GM06990 (cell line): ENCODE data around the gene HINFP.

ENCODE experiments used
- DNase-seq: peaks from one replicate; pipeline ENCODE4 v3.0.0-alpha.2; 2011; ENCODE audit not compliant: insufficient read length; ENCODE audit errors: extremely low read depth
- H3K27me3 ChIP-seq: replicated peaks from 2 replicates; pipeline ENCODE4 v1.6.0; 2011; ENCODE audit warnings: low read length; ENCODE audit not compliant: control insufficient read depth, insufficient read depth
- H3K36me3 ChIP-seq: 2 replicates; pipeline ENCODE4 v1.5.1; 2011; ENCODE audit warnings: low read length; ENCODE audit not compliant: control insufficient read depth, insufficient read depth
- H3K4me3 ChIP-seq: replicated peaks from 2 replicates; pipeline ENCODE4 v1.5.1; 2011; ENCODE audit warnings: low read depth, mild to moderate bottlenecking, control low read depth, low read length
- CTCF ChIP-seq: IDR thresholded peaks from 2 replicates; pipeline ENCODE4 v1.5.1; 2011; ENCODE audit warnings: low read length, control low read depth, mild to moderate bottlenecking, inconsistent platforms; ENCODE audit not compliant: insufficient read depth, poor library complexity, severe bottlenecking

The HINFP gene

DNA sequence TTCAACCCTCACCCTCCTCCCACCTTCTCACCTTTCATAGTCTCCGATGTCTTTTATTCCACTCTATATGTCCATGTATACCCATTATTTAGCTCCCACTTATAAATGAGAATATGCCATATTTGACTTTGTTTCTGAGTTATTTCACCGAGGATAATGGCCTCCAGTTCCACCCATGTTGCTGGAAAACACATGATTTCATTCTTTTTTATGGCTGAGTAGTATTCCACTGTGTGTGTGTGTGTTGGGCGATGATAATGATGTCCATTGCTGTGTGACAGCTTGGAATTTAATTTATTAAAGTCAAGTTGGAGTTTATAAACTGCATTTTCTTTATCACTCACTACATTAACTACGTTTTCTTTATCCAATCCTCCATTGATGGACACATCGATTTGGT is 3.2 kb upstream of the HINFP start:
- H3K4me3 ChIP-seq = no peak overlapping the region
- H3K27me3 ChIP-seq = no peaks in the 10 kb centered on the region
- no peak for TF ChIP-seq CTCF
- DNase-seq = no peak
- peaks cover 16% of the 10 kb centered on the region for H3K36me3 ChIP-seq

DNA sequence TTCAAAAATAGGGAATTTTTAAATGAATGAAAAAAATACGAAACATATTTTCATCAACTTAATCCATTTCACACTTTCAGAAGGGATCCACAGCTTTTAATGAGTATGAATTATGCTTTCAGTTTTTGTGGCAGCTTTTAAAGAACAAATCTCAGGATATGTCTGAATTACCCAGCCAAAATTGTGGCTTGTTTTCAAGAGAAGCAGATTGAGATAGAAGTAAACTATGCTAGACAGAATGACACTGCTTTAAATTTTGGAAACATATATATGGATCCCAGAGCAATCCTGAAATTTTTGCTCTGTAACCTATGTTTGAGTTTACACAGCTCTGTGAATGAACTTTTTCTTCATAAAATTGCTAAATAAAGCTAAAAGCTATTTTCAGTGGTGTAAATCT is 2.4 kb upstream of the HINFP start:
- DNase-seq = no peak
- peaks cover 13% of the 10 kb centered on the region for H3K36me3 ChIP-seq
- TF ChIP-seq CTCF = no peak
- H3K4me3 ChIP-seq = no peak overlapping the region
- no peaks in the 10 kb centered on the region for H3K27me3 ChIP-seq

DNA sequence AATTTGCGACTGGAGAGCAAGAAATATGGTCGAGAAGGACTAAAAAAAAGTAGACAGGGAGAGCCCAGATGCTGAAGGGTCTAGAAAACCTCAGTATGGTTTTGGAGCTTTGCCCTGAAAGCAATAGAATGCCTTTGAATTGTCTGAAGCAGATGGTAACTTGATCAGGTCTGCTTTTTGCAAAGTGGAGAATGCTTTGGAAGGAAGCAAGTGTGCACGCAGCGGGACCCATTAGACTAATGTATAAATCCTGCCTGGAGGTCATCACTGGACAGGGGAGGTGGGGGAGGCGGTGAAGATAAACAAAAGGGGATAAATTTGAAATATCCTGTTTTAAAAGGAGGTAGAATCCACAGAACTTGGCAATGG is 757 bp upstream of the HINFP start:
- H3K36me3 ChIP-seq = peaks cover 10% of the 10 kb centered on the region
- H3K4me3 ChIP-seq = peak overlapping the region; percentile 57
- no peak for TF ChIP-seq CTCF
- DNase-seq = no peak
- H3K27me3 ChIP-seq = no peaks in the 10 kb centered on the region

GRCh38 chr11:119121811-119122124 is 388 bp downstream of the HINFP start:
- no peak for TF ChIP-seq CTCF
- no peaks in the 10 kb centered on the region for H3K27me3 ChIP-seq
- peaks cover 7% of the 10 kb centered on the region for H3K36me3 ChIP-seq
- H3K4me3 ChIP-seq = peak overlapping the region; percentile 99
- DNase-seq = no peak

GRCh38 chr11:119125821-119126220 is 4.4 kb downstream of the HINFP start:
- Histone ChIP-seq H3K36me3 (peaks cover 9% of the 10 kb centered on the region), H3K4me3 (no peak overlapping the region), H3K27me3 (no peaks in the 10 kb centered on the region)
- no peak for DNase-seq
- no peak for TF ChIP-seq CTCF

DNA sequence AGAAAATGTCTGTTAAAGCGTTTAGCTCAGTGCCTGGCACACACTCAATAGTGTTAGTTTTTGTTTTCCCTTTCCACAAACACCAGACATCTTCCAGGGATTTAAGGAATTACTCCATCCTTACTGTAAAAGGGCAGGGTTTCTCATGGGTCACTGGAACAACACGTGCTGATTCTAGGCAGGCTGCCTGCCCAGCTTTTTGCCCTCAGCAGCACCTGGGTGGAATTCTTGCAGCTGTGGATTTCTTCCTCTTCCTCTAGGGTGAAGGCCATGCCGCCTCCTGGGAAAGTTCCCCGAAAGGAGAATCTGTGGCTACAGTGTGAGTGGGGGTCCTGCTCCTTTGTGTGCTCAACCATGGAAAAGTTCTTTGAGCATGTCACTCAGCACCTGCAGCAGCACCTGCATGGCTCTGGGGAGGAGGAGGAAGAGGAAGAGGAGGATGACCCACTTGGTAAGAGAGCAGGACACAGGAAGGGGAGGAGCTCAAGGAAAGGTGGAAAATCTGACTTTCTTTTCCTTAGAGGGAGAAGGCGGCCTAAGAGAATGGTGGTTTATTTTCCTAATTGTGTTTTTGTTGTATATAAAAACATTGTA is 5.4 kb downstream of the HINFP start:
- no peak for TF ChIP-seq CTCF
- no peak overlapping the region for H3K4me3 ChIP-seq
- no peaks in the 10 kb centered on the region for H3K27me3 ChIP-seq
- H3K36me3 ChIP-seq = peaks cover 13% of the 10 kb centered on the region
- no peak for DNase-seq
